NCI-H82 treated with DMSO at 0.1 percent for 48 hours (cell line): ENCODE results near the gene STRIP1.
"Not testable (repeated sequence)": the region's sequence is repeated elsewhere in the genome, so short reads cannot be mapped to it uniquely, and the experiment has no call there.

Experiments used
- DNase-seq: peaks from one replicate; lab custom pipeline; 2025; ENCODE audit not compliant: unreplicated experiment; lab: John Stamatoyannopoulos, UW

STRIP1 gene

GRCh38 chr1:110067893-110068645 lies 33.6 kb downstream of the STRIP1 start:
- no peak for DNase-seq

GRCh38 chr1:110068646-110069403 lies 34.4 kb downstream of the STRIP1 start:
- DNase-seq, result no peak

GRCh38 chr1:110069404-110070281 lies 35.2 kb downstream of the STRIP1 start:
- no peak for DNase-seq

GRCh38 chr1:110070282-110070669 lies 35.9 kb downstream of the STRIP1 start:
- DNase-seq, result no peak

- no peak for DNase-seq
Observed at GRCh38 chr1:110070671-110071242, 36.3 kb downstream of the STRIP1 start, which contains the start of gene ALX3. Gene ALX3, minus strand, starts transcription at chr1:110070672. Its CDS starts 60 bp downstream, at chr1:110070612.

- no peak for DNase-seq
Observed at GRCh38 chr1:110074166-110074565, 39.7 kb downstream of the STRIP1 start.

- DNase-seq, result no peak
Observed at GRCh38 chr1:110076789-110077500, 42.5 kb downstream of the STRIP1 start.

- not testable (repeated sequence) for DNase-seq
Observed at GRCh38 chr1:110079995-110080394, 45.6 kb downstream of the STRIP1 start.

- no peak for DNase-seq
Observed at GRCh38 chr1:110081061-110081460, 46.6 kb downstream of the STRIP1 start.

- DNase-seq, result no peak
Observed at GRCh38 chr1:110082477-110082876, 48.1 kb downstream of the STRIP1 start.

- no peak for DNase-seq
Observed at GRCh38 chr1:110083061-110083865, 48.8 kb downstream of the STRIP1 start.

- DNase-seq, result no peak
Observed at GRCh38 chr1:110083866-110084226, 49.4 kb downstream of the STRIP1 start.

- DNase-seq, result no peak
Observed at GRCh38 chr1:110084227-110085078, 50.0 kb downstream of the STRIP1 start.

- no peak for DNase-seq
Observed at GRCh38 chr1:110085671-110086070, 51.2 kb downstream of the STRIP1 start.

- DNase-seq, result no peak
Observed at GRCh38 chr1:110086961-110087360, 52.5 kb downstream of the STRIP1 start.

GRCh38 chr1:110087812-110088738 lies 53.7 kb downstream of the STRIP1 start:
- no peak for DNase-seq

- no peak for DNase-seq
Observed at GRCh38 chr1:110088739-110089316, 54.4 kb downstream of the STRIP1 start.
